GM12892 (cell line): ENCODE measurements around the gene USP53.

Source experiments
- POLR2A ChIP-seq: IDR thresholded peaks from 2 replicates; pipeline ENCODE4 v1.6.1; 2011; ENCODE audit warnings: low read depth, low read length, control low read depth
- POLR2AphosphoS5 ChIP-seq: IDR thresholded peaks from 2 replicates; pipeline ENCODE4 v1.6.1; 2011; ENCODE audit warnings: low read depth, low read length, control low read depth
- TAF1 ChIP-seq: IDR thresholded peaks from 2 replicates; pipeline ENCODE4 v1.6.1; 2011; ENCODE audit warnings: low read depth, mild to moderate bottlenecking, control low read depth, low read length, borderline replicate concordance

- TF ChIP-seq TAF1, result no peak
- no peak for TF ChIP-seq POLR2AphosphoS5
- no peak for TF ChIP-seq POLR2A
Measured at GRCh38 chr4:119337010-119337409, 124.5 kb downstream of the USP53 start.
